Mesothelial cell of epicardium (in vitro differentiated cells): ENCODE data around the gene NDUFS2. TPM values are rescaled to one million over a fixed set of nuclear protein-coding genes. Genes with fewer than 3 reads are reported as not detected.
"Not testable (repeated sequence)": the region's sequence is repeated elsewhere in the genome, so short reads cannot be mapped to it uniquely, and the experiment has no call there.

Experiments used
- DNase-seq, 2 experiments: peaks; one replicate each; pipeline ENCODE4 v3.0.0; 2021; ENCODE audit warnings: low spot score in 2 of 2; ENCODE audit not compliant: unreplicated experiment in 2 of 2
- H3K27ac Mint-ChIP-seq: 2 replicates; pipeline ENCODE4 v1.8.0; 2021; ENCODE audit warnings: mixed read lengths
- H3K27me3 Mint-ChIP-seq: 2 replicates; pipeline ENCODE4 v1.8.0; 2021; ENCODE audit warnings: low read depth, mixed read lengths
- H3K36me3 Mint-ChIP-seq: 2 replicates; pipeline ENCODE4 v1.8.0; 2021; ENCODE audit warnings: mixed read lengths
- H3K4me1 Mint-ChIP-seq: 2 replicates; pipeline ENCODE4 v1.8.0; 2021; ENCODE audit warnings: mixed read lengths
- H3K4me3 Mint-ChIP-seq: 2 replicates; pipeline ENCODE4 v1.8.0; 2021; ENCODE audit warnings: mild to moderate bottlenecking, moderate library complexity, mixed read lengths
- H3K9me3 Mint-ChIP-seq: 2 replicates; pipeline ENCODE4 v1.8.0; 2021; ENCODE audit warnings: mixed read lengths
- total RNA-seq: library from RNA; stranded (reverse); gene quantifications from 3 replicates; pipeline ENCODE4 v1.2.1, GENCODE V29; 2021
- TF ChIP-seq, protein P1 (sequence below): fragments of 200-600 bp; sonication (generic); IDR thresholded peaks from one replicate; pipeline ENCODE4 v1.5.0; 2021; ENCODE audit warnings: antibody characterized with exemption; ENCODE audit not compliant: unreplicated experiment

Gene NDUFS2
- total RNA-seq, 1 donor from 2014 or later: 70.1 TPM

GRCh38 chr1:161222175-161223019 is 20.2 kb downstream of the NDUFS2 start:
- no peaks in the 10 kb centered on the region for H3K9me3 Mint-ChIP-seq
- no peak overlapping the region for H3K27ac Mint-ChIP-seq
- no peak overlapping the region for H3K4me3 Mint-ChIP-seq
- TF ChIP-seq, protein P1, sequence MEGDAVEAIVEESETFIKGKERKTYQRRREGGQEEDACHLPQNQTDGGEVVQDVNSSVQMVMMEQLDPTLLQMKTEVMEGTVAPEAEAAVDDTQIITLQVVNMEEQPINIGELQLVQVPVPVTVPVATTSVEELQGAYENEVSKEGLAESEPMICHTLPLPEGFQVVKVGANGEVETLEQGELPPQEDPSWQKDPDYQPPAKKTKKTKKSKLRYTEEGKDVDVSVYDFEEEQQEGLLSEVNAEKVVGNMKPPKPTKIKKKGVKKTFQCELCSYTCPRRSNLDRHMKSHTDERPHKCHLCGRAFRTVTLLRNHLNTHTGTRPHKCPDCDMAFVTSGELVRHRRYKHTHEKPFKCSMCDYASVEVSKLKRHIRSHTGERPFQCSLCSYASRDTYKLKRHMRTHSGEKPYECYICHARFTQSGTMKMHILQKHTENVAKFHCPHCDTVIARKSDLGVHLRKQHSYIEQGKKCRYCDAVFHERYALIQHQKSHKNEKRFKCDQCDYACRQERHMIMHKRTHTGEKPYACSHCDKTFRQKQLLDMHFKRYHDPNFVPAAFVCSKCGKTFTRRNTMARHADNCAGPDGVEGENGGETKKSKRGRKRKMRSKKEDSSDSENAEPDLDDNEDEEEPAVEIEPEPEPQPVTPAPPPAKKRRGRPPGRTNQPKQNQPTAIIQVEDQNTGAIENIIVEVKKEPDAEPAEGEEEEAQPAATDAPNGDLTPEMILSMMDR: no peak
- DNase-seq: no peak
- peaks cover 14% of the 10 kb centered on the region for H3K4me1 Mint-ChIP-seq
- no peaks in the 10 kb centered on the region for H3K27me3 Mint-ChIP-seq
- H3K36me3 Mint-ChIP-seq: no peaks in the 10 kb centered on the region

GRCh38 chr1:161223805-161224694 is 21.9 kb downstream of the NDUFS2 start:
- peaks cover 4% of the 10 kb centered on the region for H3K36me3 Mint-ChIP-seq
- H3K27ac Mint-ChIP-seq: no peak overlapping the region
- H3K4me3 Mint-ChIP-seq: no peak overlapping the region
- peaks cover 20% of the 10 kb centered on the region for H3K4me1 Mint-ChIP-seq
- TF ChIP-seq, protein P1: no peak
- no peaks in the 10 kb centered on the region for H3K9me3 Mint-ChIP-seq
- no peak for DNase-seq
- H3K27me3 Mint-ChIP-seq: no peaks in the 10 kb centered on the region

GRCh38 chr1:161224695-161225087 is 22.5 kb downstream of the NDUFS2 start:
- H3K4me3 Mint-ChIP-seq, H3K27me3 Mint-ChIP-seq, H3K36me3 Mint-ChIP-seq, H3K9me3 Mint-ChIP-seq, DNase-seq, H3K27ac Mint-ChIP-seq: not testable (repeated sequence)
- H3K4me1 Mint-ChIP-seq: peaks cover 20% of the 10 kb centered on the region

DNA sequence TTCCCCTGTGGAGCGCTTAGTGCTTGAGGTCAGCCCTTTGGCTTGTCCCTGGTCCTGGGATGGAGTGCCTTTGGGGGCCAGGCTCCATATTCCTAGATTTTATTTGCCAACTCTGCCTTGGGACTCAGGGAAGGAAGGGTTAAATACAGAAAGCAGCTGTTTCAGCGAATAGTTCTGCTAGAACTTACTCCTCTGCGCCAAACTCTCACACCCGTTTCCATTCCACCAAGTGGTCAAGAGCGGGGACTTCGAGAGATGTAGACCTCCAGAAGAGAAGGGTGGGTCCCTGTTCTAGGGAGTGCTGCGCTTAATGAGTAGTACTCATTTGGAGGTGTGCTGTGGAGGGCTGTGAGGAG is 23.0 kb downstream of the NDUFS2 start:
- peaks cover 4% of the 10 kb centered on the region for H3K36me3 Mint-ChIP-seq
- DNase-seq: no peak
- H3K27me3 Mint-ChIP-seq: no peaks in the 10 kb centered on the region
- peak overlapping the region; percentile 10 for H3K27ac Mint-ChIP-seq
- TF ChIP-seq, protein P1: no peak
- H3K4me3 Mint-ChIP-seq: peak overlapping the region; percentile 99
- H3K9me3 Mint-ChIP-seq: no peaks in the 10 kb centered on the region
- peaks cover 20% of the 10 kb centered on the region for H3K4me1 Mint-ChIP-seq

- H3K9me3 Mint-ChIP-seq: no peaks in the 10 kb centered on the region
- peak within 1 kb of the TSS; percentile 99 for H3K4me3 Mint-ChIP-seq
- TF ChIP-seq, protein P1: no peak
- H3K4me1 Mint-ChIP-seq: peaks cover 20% of the 10 kb centered on the region
- DNase-seq: peak; percentile 68 to 81
- H3K27ac Mint-ChIP-seq: peak within 1 kb of the TSS; percentile 93
- peaks cover 4% of the 10 kb centered on the region for H3K36me3 Mint-ChIP-seq
- no peaks in the 10 kb centered on the region for H3K27me3 Mint-ChIP-seq
These were observed 23.6 kb downstream of the NDUFS2 start, which contains the start of gene TOMM40L for GRCh38 chr1:161225534-161226319. TSS of gene TOMM40L (plus strand) at chr1:161226060. CDS start at chr1:161226490, 430 bp downstream.
